H1 (cell line): ENCODE data around the gene NR2F2.

Experiments
- CTCF ChIP-seq, 3 experiments: IDR thresholded peaks; 1 replicate in 2 of 3; 2 replicates in 1 of 3; pipeline versions ENCODE4 v1.5.1 to v1.6.1; 2011; ENCODE audit warnings: low read length in 3 of 3, mild to moderate bottlenecking in 3 of 3, inconsistent platforms in 2 of 3, low read depth in 1 of 3, moderate library complexity in 1 of 3; ENCODE audit not compliant: insufficient read depth in 1 of 3; ENCODE audit errors: control extremely low read depth in 1 of 3
- EP300 ChIP-seq, 2 experiments: IDR thresholded peaks; 1 replicate in 1 of 2; 2 replicates in 1 of 2; pipeline ENCODE4 v1.6.1; 2011 to 2012; ENCODE audit warnings: low read depth in 2 of 2, low read length in 2 of 2, mild to moderate bottlenecking in 2 of 2, borderline replicate concordance in 1 of 2, inconsistent platforms in 1 of 2, moderate library complexity in 1 of 2
- EZH2 ChIP-seq: fragments of 200-600 bp; sonication (generic); IDR thresholded peaks from 2 replicates; pipeline ENCODE4 v1.7.1; 2012; ENCODE audit warnings: low read depth, mild to moderate bottlenecking, moderate library complexity, low read length, inconsistent platforms; ENCODE audit not compliant: severe bottlenecking

DNA sequence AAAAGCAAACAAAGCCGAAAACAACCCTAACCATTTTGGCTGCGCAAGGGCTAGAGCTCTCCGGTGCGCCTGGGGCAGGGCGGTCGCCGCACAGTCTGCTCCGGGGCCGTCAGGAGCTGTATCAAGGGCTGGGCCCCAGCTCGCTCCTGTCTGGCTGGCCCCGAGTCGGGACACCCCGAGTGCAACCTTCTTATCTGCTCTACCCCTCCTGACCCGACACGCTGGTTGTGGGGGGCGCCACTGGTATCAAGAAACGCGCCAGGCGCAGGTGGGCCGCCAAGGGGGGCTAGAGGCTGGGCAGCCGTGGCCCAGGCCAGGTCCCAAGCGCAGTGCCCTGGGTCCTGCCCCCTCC, 36.0 kb downstream of the NR2F2 start:
- TF ChIP-seq CTCF (IDR thresholded peaks at IDR 0.05; ENCODE audit: control extremely low read depth in 1 of 3, insufficient read depth in 1 of 3, low read depth in 1 of 3, low read length in 3 of 3), result 0 out of 4 replicates have a peak, but pooled peaks of 1 of the 3 experiments have one; percentile 5
- TF ChIP-seq EP300 (IDR thresholded peaks at IDR 0.05; ENCODE audit: borderline replicate concordance in 1 of 2, low read depth in 2 of 2, low read length in 2 of 2), result no peak
- peak; percentile 18 for TF ChIP-seq EZH2
